ENCODE data around the gene SOX6.

The SOX6 gene

GRCh38 chr11:15963266-15963665, 393.1 kb downstream of the SOX6 start:
- Histone ChIP-seq H3K36me3 (ENCODE audit: control insufficient read depth, low read length) (no peaks in the 10 kb centered on the region), H3K27me3 (ENCODE audit: control insufficient read depth, low read length) (no peaks in the 10 kb centered on the region), H4K20me1 (ENCODE audit: control insufficient read depth, insufficient read depth, low read depth, low read length) (no peaks in the 10 kb centered on the region), H3K27ac (ENCODE audit: low read depth, low read length) (no peak overlapping the region), H3K79me2 (ENCODE audit: control insufficient read depth, low read length) (no peaks in the 10 kb centered on the region), H3K9me3 (ENCODE audit: control insufficient read depth, insufficient read depth, low read length) (no peaks in the 10 kb centered on the region), H3K9me2 (replicated peaks; ENCODE audit: control insufficient read depth, low read length) (no peaks in the 10 kb centered on the region), H3K4me1 (ENCODE audit: control insufficient read depth, low read length) (no peaks in the 10 kb centered on the region), H3K4me2 (ENCODE audit: low read length) (no peak overlapping the region), H3K4me3 (ENCODE audit: low read length) (no peak overlapping the region), H3F3A (ENCODE audit: control insufficient read depth, insufficient read depth) (no peaks in the 10 kb centered on the region)
- TF ChIP-seq CTCF (IDR thresholded peaks at IDR 0.05; ENCODE audit: low read depth, low read length, poor library complexity, severe bottlenecking) (no peak), EZH2phosphoT487 (IDR thresholded peaks at IDR 0.05; ENCODE audit: borderline replicate concordance, low read length) (no peak)

- no peaks in the 10 kb centered on the region for H3K79me2 ChIP-seq (ENCODE audit: control insufficient read depth, low read length)
- TF ChIP-seq CTCF (IDR thresholded peaks at IDR 0.05; ENCODE audit: low read depth, low read length, poor library complexity, severe bottlenecking) (no peak), EZH2phosphoT487 (IDR thresholded peaks at IDR 0.05; ENCODE audit: borderline replicate concordance, low read length) (no peak)
- H3K9me2 ChIP-seq (replicated peaks; ENCODE audit: control insufficient read depth, low read length) = no peaks in the 10 kb centered on the region
- no peaks in the 10 kb centered on the region for H4K20me1 ChIP-seq (ENCODE audit: control insufficient read depth, insufficient read depth, low read depth, low read length)
- H3K9me3 ChIP-seq (ENCODE audit: control insufficient read depth, insufficient read depth, low read length) = no peaks in the 10 kb centered on the region
- no peaks in the 10 kb centered on the region for H3K36me3 ChIP-seq (ENCODE audit: control insufficient read depth, low read length)
- no peak overlapping the region for H3K4me3 ChIP-seq (ENCODE audit: low read length)
- H3K4me1 ChIP-seq (ENCODE audit: control insufficient read depth, low read length) = no peaks in the 10 kb centered on the region
- no peaks in the 10 kb centered on the region for H3K27me3 ChIP-seq (ENCODE audit: control insufficient read depth, low read length)
- no peak overlapping the region for H3K4me2 ChIP-seq (ENCODE audit: low read length)
- no peaks in the 10 kb centered on the region for H3F3A ChIP-seq (ENCODE audit: control insufficient read depth, insufficient read depth)
- no peak overlapping the region for H3K27ac ChIP-seq (ENCODE audit: low read depth, low read length)
Observed at GRCh38 chr11:15958910-15959309, 397.4 kb downstream of the SOX6 start.

- TF ChIP-seq EZH2phosphoT487 (IDR thresholded peaks at IDR 0.05; ENCODE audit: borderline replicate concordance, low read length) (no peak), CTCF (IDR thresholded peaks at IDR 0.05; ENCODE audit: low read depth, low read length, poor library complexity, severe bottlenecking) (no peak)
- no peaks in the 10 kb centered on the region for H3K36me3 ChIP-seq (ENCODE audit: control insufficient read depth, low read length)
- no peaks in the 10 kb centered on the region for H3K9me2 ChIP-seq (replicated peaks; ENCODE audit: control insufficient read depth, low read length)
- H3K79me2 ChIP-seq (ENCODE audit: control insufficient read depth, low read length) = no peaks in the 10 kb centered on the region
- H3K4me3 ChIP-seq (ENCODE audit: low read length) = no peak overlapping the region
- H4K20me1 ChIP-seq (ENCODE audit: control insufficient read depth, insufficient read depth, low read depth, low read length) = no peaks in the 10 kb centered on the region
- H3K27ac ChIP-seq (ENCODE audit: low read depth, low read length) = no peak overlapping the region
- no peaks in the 10 kb centered on the region for H3K27me3 ChIP-seq (ENCODE audit: control insufficient read depth, low read length)
- H3K4me2 ChIP-seq (ENCODE audit: low read length) = no peak overlapping the region
- no peaks in the 10 kb centered on the region for H3F3A ChIP-seq (ENCODE audit: control insufficient read depth, insufficient read depth)
- H3K4me1 ChIP-seq (ENCODE audit: control insufficient read depth, low read length) = no peaks in the 10 kb centered on the region
- no peaks in the 10 kb centered on the region for H3K9me3 ChIP-seq (ENCODE audit: control insufficient read depth, insufficient read depth, low read length)
Observed at GRCh38 chr11:15957234-15957633, 399.1 kb downstream of the SOX6 start.

- no peaks in the 10 kb centered on the region for H3K9me2 ChIP-seq (replicated peaks; ENCODE audit: control insufficient read depth, low read length)
- H3K4me2 ChIP-seq (ENCODE audit: low read length) = no peak overlapping the region
- H3K27ac ChIP-seq (ENCODE audit: low read depth, low read length) = no peak overlapping the region
- H3K36me3 ChIP-seq (ENCODE audit: control insufficient read depth, low read length) = no peaks in the 10 kb centered on the region
- no peaks in the 10 kb centered on the region for H4K20me1 ChIP-seq (ENCODE audit: control insufficient read depth, insufficient read depth, low read depth, low read length)
- no peak overlapping the region for H3K4me3 ChIP-seq (ENCODE audit: low read length)
- no peaks in the 10 kb centered on the region for H3F3A ChIP-seq (ENCODE audit: control insufficient read depth, insufficient read depth)
- no peaks in the 10 kb centered on the region for H3K4me1 ChIP-seq (ENCODE audit: control insufficient read depth, low read length)
- H3K27me3 ChIP-seq (ENCODE audit: control insufficient read depth, low read length) = no peaks in the 10 kb centered on the region
- H3K9me3 ChIP-seq (ENCODE audit: control insufficient read depth, insufficient read depth, low read length) = no peaks in the 10 kb centered on the region
- no peaks in the 10 kb centered on the region for H3K79me2 ChIP-seq (ENCODE audit: control insufficient read depth, low read length)
- TF ChIP-seq CTCF (IDR thresholded peaks at IDR 0.05; ENCODE audit: low read depth, low read length, poor library complexity, severe bottlenecking) (no peak), EZH2phosphoT487 (IDR thresholded peaks at IDR 0.05; ENCODE audit: borderline replicate concordance, low read length) (no peak)
Observed at GRCh38 chr11:15956302-15956701, 400.0 kb downstream of the SOX6 start.
